Limb (tissue), 2 donors: ENCODE data around the gene FERMT2.
A peak's percentile ranks its signal among the peaks of the same experiment; 100 is the strongest.

Experiments used
- DNase-seq, 2 donors: peaks; one replicate each; pipeline ENCODE4 v3.0.0-alpha.2; 2016; ENCODE audit errors: extremely low spot score in 2 of 2

The FERMT2 gene

GRCh38 chr14:52950898-52951680, at the start of gene FERMT2:
Gene FERMT2 (minus strand): TSS chr14:52951050. CDS start chr14:52950568, 482 bp downstream.
- peak; percentile 92 to 95 for DNase-seq

GRCh38 chr14:52998376-52999015, 47.6 kb upstream of the FERMT2 start:
- peak in 1 of 2 donors; percentile 79 for DNase-seq

GRCh38 chr14:52996493-52996892, 45.6 kb upstream of the FERMT2 start:
- no peak for DNase-seq

GRCh38 chr14:52995998-52996397, 45.1 kb upstream of the FERMT2 start:
- DNase-seq: no peak

- DNase-seq: peak in 1 of 2 donors; percentile 29
Measured at GRCh38 chr14:52992236-52992870, 41.5 kb upstream of the FERMT2 start.

GRCh38 chr14:52988139-52988538, 37.3 kb upstream of the FERMT2 start:
- no peak for DNase-seq

GRCh38 chr14:52987514-52987913, 36.7 kb upstream of the FERMT2 start:
- DNase-seq: peak in 1 of 2 donors; percentile 52

- no peak for DNase-seq
Measured at GRCh38 chr14:52987042-52987441, 36.2 kb upstream of the FERMT2 start.

- DNase-seq: peak; percentile 71 to 78
Measured at GRCh38 chr14:52977798-52978197, 26.9 kb upstream of the FERMT2 start.

- no peak for DNase-seq
Measured at GRCh38 chr14:52974406-52974805, 23.6 kb upstream of the FERMT2 start.

GRCh38 chr14:52961060-52961639, 10.3 kb upstream of the FERMT2 start:
- DNase-seq: no peak

- DNase-seq: no peak
Measured at GRCh38 chr14:52960627-52961026, 9.8 kb upstream of the FERMT2 start.

GRCh38 chr14:52954346-52955214, 3.7 kb upstream of the FERMT2 start:
- no peak for DNase-seq

- DNase-seq: peak; percentile 38 to 72
Measured at GRCh38 chr14:52951681-52952554, 1.1 kb upstream of the FERMT2 start.

GRCh38 chr14:52950410-52950897, 396 bp downstream of the FERMT2 start:
- peak; percentile 30 to 81 for DNase-seq

GRCh38 chr14:52949711-52950409, 990 bp downstream of the FERMT2 start:
- DNase-seq: peak; percentile 35 to 73

- DNase-seq: no peak
Measured at GRCh38 chr14:52949249-52949648, 1.6 kb downstream of the FERMT2 start.

- DNase-seq: no peak
Measured at GRCh38 chr14:52948836-52949235, 2.0 kb downstream of the FERMT2 start.

GRCh38 chr14:52948039-52948438, 2.8 kb downstream of the FERMT2 start:
- DNase-seq: no peak
